GM23248 (cell line): Measurements from ENCODE around the gene SLC9A5.

Experiments used
- EZH2 ChIP-seq: fragments of 200-600 bp; sonication (generic); IDR thresholded peaks from 2 replicates; pipeline ENCODE4 v1.6.1; 2018; ENCODE audit warnings: antibody characterized with exemption, mild to moderate bottlenecking; ENCODE audit not compliant: insufficient read depth, poor library complexity, severe bottlenecking
- EZH2phosphoT487 ChIP-seq: fragments of 200-600 bp; sonication (generic); IDR thresholded peaks from 2 replicates; pipeline ENCODE4 v1.6.1; 2018; ENCODE audit warnings: antibody characterized with exemption, moderate library complexity, mild to moderate bottlenecking, low read depth; ENCODE audit not compliant: insufficient read depth

GRCh38 chr16:67258161-67258835 is 9.5 kb downstream of the SLC9A5 start:
- TF ChIP-seq EZH2phosphoT487 (no peak), EZH2 (no peak)
